BLaER1 (cell line): ENCODE data around the gene DRG2.

ENCODE experiments used
- H3K27ac ChIP-seq: shearing (Covaris generic); formaldehyde crosslinking; 2 replicates; pipeline ENCODE4 v1.8.1; 2022
- H3K27me3 ChIP-seq: shearing (Covaris generic); formaldehyde crosslinking; 2 replicates; pipeline ENCODE4 v1.8.1; 2022
- H3K36me3 ChIP-seq: shearing (Covaris generic); formaldehyde crosslinking; 2 replicates; pipeline ENCODE4 v1.8.1; 2022
- H3K4me1 ChIP-seq: shearing (Covaris generic); formaldehyde crosslinking; 2 replicates; pipeline ENCODE4 v1.8.1; 2022
- H3K4me2 ChIP-seq: shearing (Covaris generic); formaldehyde crosslinking; 2 replicates; pipeline ENCODE4 v1.8.1; 2022
- H3K4me3 ChIP-seq: shearing (Covaris generic); formaldehyde crosslinking; 2 replicates; pipeline ENCODE4 v1.8.1; 2022
- H3K9ac ChIP-seq: shearing (Covaris generic); formaldehyde crosslinking; 2 replicates; pipeline ENCODE4 v1.8.1; 2022
- H3K9me3 ChIP-seq: shearing (Covaris generic); formaldehyde crosslinking; 2 replicates; pipeline ENCODE4 v1.8.1; 2022
- H4K20me1 ChIP-seq: shearing (Covaris generic); formaldehyde crosslinking; 2 replicates; pipeline ENCODE4 v1.8.1; 2022
- Cebpa-rat ChIP-seq: shearing (Covaris generic); IDR thresholded peaks from 2 replicates; pipeline ENCODE4 v1.8.1; 2022

The DRG2 gene

DNA sequence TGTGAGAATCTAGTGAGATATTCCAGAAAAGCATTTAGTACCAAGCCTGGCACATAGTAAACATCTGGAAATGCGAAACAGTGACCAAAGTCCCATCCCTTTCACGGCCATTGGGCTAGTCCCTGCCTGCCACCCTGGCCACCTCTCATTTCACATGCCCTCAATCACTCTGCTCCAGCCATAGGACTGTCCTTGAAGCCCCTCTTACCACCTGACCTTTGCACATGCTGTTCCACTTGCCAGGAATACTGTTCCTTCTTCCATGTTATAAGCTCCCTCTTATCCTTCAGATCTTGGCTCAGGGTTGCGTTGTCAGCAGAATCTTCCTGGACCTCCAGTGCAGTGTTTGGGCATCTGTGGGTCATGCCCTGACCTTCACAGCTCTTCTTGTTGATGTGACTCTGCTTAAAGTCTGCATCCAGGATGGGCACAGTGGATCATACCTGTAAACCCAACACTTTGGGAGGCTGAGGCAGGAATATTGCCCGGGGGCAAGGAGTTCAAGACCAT, 22.9 kb downstream of the DRG2 start:
- H3K27ac ChIP-seq: no peak overlapping the region
- no peaks in the 10 kb centered on the region for H3K27me3 ChIP-seq
- peaks cover 8% of the 10 kb centered on the region for H3K36me3 ChIP-seq
- H3K4me2 ChIP-seq: no peak overlapping the region
- H4K20me1 ChIP-seq: no peaks in the 10 kb centered on the region
- H3K4me1 ChIP-seq: peaks cover 47% of the 10 kb centered on the region
- H3K9me3 ChIP-seq: no peaks in the 10 kb centered on the region
- no peak for TF ChIP-seq Cebpa-rat
- no peak overlapping the region for H3K4me3 ChIP-seq
- no peak overlapping the region for H3K9ac ChIP-seq

DNA sequence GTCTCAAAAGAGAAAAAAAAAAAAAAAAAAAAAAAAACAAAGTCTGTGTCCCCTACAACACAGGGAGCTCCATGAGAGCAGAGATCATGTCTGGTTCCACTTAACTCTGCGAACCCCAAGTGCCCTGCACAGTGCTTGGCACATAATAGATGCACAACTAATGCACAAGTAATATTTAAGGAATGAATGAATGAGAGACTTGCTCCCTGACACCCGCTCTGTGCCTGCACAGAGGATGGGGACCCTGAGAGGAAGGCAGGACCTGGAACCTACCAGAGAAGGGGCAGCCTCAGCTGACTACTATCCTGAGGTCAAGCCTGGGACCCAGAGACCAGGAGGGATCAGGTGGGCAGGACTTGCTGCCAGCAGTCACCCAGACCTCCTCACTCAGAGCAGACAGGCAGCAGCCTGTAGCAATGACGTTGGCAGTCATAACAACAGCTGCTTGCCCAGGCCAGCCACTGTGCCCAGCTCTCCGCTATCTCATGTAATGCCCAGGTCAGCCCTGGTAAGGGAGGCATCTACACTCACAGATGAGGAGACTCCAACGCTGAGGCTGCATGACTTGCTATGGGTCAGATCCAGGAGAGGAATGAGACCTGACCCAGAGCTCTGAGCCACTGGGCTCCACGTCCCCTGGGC, 23.7 kb downstream of the DRG2 start:
- Histone ChIP-seq H3K36me3 (peaks cover under 1% of the 10 kb centered on the region; the same call in 1 of the 2 replicates), H3K4me2 (no peak overlapping the region), H3K27ac (no peak overlapping the region), H3K9ac (no peak overlapping the region), H3K4me1 (peaks cover 40% of the 10 kb centered on the region), H3K9me3 (no peaks in the 10 kb centered on the region), H3K27me3 (no peaks in the 10 kb centered on the region), H4K20me1 (no peaks in the 10 kb centered on the region), H3K4me3 (no peak overlapping the region)
- TF ChIP-seq Cebpa-rat: no peak

DNA sequence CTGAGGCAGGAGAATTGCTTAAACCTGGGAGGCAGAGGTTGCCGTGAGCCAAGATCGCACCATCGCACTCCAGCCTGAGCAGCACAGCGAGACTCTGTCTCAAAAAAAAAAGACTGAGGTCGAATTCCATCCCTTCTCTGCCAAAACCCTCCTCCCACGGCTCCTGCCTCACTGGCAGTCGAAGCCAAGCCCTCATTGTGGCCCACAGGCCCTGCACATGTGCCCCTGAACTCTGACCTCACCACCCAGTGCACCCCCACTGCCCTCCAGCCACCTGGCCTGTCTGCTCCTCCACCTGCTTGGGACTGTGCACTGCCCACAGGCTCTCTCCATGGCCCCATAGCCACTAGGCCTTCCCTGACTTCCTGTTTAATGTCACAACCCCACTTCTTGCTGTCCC, 27.8 kb downstream of the DRG2 start:
- H3K4me2 ChIP-seq: no peak overlapping the region
- H3K9ac ChIP-seq: no peak overlapping the region
- no peaks in the 10 kb centered on the region for H3K27me3 ChIP-seq
- no peak for TF ChIP-seq Cebpa-rat
- no peaks in the 10 kb centered on the region for H4K20me1 ChIP-seq
- H3K4me3 ChIP-seq: no peak overlapping the region
- H3K9me3 ChIP-seq: peaks cover 23% of the 10 kb centered on the region
- H3K36me3 ChIP-seq: no peaks in the 10 kb centered on the region
- H3K4me1 ChIP-seq: peaks cover 18% of the 10 kb centered on the region
- H3K27ac ChIP-seq: no peak overlapping the region

DNA sequence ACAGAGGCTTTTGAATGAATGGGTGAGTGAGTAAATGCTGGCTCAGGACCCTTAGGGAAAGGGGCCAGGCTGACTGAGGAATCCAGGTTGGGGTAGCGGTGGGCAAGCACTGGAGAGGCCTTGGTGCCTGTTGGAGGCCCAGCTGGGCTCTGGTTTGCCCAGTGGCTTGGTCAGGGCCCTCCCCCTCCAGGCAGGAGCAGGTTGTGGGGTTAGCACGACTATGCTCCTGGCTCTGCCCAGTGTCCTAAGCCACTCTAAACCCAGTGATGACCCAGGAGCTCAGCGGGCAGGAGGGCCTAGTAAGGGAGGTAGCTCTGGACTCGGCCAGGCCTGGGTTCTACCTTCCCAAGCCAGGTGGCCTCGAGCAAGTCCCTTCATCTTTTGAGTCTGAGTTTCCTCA, 28.3 kb downstream of the DRG2 start:
- Histone ChIP-seq H3K9ac (no peak overlapping the region), H3K4me2 (no peak overlapping the region)
- no peak for TF ChIP-seq Cebpa-rat

DNA sequence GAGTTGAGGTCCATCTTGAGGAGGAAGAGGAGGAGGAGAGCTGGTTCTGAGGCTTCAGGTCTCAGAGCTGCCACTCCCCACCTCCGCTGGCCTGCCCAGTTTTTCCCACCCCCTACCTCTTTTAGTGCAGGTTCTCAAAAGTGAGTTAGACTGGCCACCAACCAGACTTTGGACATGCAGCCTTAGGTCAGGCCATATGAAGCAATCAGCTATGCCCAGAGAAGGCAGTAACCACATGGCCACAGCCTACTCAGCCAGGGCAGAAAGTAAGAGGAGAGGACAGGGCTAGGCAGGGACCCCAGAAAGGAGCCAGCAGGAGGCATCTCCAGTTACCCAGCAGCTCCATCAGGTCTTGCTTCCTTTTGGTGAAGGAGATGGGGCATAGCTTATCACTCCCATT, 29.8 kb downstream of the DRG2 start:
- H3K4me3 ChIP-seq: no peak overlapping the region
- H3K27ac ChIP-seq: no peak overlapping the region
- H3K4me1 ChIP-seq: peaks cover 18% of the 10 kb centered on the region
- H3K36me3 ChIP-seq: no peaks in the 10 kb centered on the region
- no peaks in the 10 kb centered on the region for H4K20me1 ChIP-seq
- H3K4me2 ChIP-seq: no peak overlapping the region
- no peak for TF ChIP-seq Cebpa-rat
- no peaks in the 10 kb centered on the region for H3K27me3 ChIP-seq
- H3K9ac ChIP-seq: no peak overlapping the region
- peaks cover 34% of the 10 kb centered on the region for H3K9me3 ChIP-seq

More for the DNA sequence above, 28.3 kb downstream of the DRG2 start:
- no peak overlapping the region for H3K27ac ChIP-seq
- peaks cover 18% of the 10 kb centered on the region for H3K4me1 ChIP-seq
- H3K9me3 ChIP-seq: peaks cover 28% of the 10 kb centered on the region
- H3K27me3 ChIP-seq: no peaks in the 10 kb centered on the region
- H3K4me3 ChIP-seq: no peak overlapping the region
- no peaks in the 10 kb centered on the region for H3K36me3 ChIP-seq
- no peaks in the 10 kb centered on the region for H4K20me1 ChIP-seq

DNA sequence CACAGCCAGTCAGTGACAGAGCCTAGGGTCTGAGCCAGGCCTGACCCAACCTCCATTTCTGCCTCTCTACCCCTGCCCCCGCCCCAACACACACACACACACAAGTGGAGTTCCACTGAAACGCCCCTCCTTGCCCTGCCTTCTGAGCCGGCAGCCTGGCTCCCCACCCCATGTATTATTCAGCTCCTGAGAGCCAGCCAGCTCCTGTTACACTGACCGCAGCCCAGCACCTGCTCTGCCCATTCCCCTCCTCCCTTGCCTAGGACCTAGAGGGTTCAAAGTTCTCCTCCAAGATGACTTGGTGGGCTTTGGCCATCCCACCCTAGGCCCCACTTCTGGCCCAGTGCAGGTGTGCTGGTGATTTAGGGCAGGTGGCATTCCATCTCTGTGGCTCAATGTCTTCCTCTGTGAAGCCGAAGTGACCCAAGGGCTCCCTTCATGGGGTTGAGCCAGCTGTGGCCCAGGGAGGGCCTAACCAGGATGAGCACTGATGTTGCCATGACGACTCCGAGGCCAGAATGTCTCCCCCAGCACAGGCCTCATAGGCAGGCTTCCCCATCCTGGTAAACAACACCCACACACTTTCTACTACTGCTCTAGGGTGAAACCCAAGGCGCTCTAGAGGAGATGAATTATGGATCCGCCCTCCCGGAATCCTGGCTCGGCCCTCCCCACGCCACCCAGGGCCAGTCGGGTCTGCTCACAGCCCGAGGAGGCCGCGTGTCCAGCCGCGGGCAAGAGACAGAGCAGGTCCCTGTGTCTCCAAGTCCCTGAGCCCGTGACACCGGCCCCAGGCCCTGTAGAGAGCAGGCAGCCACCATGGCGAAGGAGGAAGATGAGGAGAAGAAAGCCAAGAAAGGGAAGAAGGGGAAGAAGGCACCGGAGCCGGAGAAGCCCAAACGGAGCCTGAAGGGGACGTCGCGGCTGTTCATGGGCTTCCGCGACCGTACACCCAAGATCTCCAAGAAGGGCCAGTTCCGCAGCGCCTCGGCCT, 30.5 kb downstream of the DRG2 start:
- Histone ChIP-seq H3K27me3 (no peaks in the 10 kb centered on the region), H4K20me1 (no peaks in the 10 kb centered on the region), H3K9ac (no peak overlapping the region)

DNA sequence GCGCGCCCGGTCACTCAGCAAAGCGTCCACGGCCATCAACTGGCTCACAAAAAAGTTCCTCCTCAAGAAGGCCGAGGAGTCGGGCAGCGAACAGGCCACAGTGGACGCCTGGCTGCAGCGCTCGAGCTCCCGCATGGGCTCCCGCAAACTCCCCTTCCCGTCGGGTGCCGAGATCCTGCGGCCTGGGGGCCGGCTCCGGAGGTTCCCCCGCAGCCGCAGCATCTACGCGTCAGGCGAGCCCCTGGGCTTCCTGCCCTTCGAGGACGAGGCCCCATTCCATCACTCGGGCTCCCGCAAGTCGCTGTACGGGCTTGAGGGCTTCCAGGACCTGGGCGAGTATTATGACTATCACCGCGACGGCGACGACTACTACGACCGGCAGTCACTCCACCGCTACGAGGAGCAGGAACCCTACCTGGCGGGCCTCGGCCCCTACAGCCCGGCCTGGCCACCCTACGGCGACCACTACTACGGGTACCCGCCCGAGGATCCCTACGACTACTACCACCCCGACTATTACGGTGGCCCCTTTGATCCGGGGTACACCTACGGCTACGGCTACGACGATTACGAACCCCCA, 31.5 kb downstream of the DRG2 start:
- no peak overlapping the region for H3K4me3 ChIP-seq

More for the DNA sequence above, 30.5 kb downstream of the DRG2 start:
- peaks cover 34% of the 10 kb centered on the region for H3K9me3 ChIP-seq
- H3K27ac ChIP-seq: no peak overlapping the region
- H3K4me1 ChIP-seq: peaks cover 13% of the 10 kb centered on the region
- H3K36me3 ChIP-seq: no peaks in the 10 kb centered on the region
- no peak for TF ChIP-seq Cebpa-rat
- no peak overlapping the region for H3K4me2 ChIP-seq
- H3K4me3 ChIP-seq: no peak overlapping the region

DNA sequence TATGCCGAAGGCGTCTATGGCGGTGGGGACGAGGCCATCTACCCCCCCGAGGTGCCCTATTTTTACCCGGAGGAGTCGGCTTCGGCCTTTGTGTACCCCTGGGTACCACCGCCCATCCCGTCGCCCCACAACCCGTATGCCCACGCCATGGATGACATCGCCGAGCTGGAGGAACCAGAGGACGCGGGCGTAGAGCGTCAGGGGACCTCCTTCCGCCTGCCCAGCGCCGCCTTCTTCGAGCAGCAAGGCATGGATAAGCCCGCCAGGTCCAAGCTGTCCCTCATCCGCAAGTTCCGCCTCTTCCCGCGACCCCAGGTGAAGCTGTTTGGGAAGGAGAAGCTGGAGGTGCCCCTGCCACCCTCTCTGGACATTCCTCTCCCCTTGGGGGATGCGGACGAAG, 32.2 kb downstream of the DRG2 start:
- no peak overlapping the region for H3K4me3 ChIP-seq
- no peak overlapping the region for H3K4me2 ChIP-seq
- H3K27ac ChIP-seq: no peak overlapping the region
- no peaks in the 10 kb centered on the region for H3K4me1 ChIP-seq
- H4K20me1 ChIP-seq: no peaks in the 10 kb centered on the region
- H3K27me3 ChIP-seq: no peaks in the 10 kb centered on the region
- no peak for TF ChIP-seq Cebpa-rat
- no peaks in the 10 kb centered on the region for H3K36me3 ChIP-seq
- H3K9ac ChIP-seq: no peak overlapping the region
- peaks cover 34% of the 10 kb centered on the region for H3K9me3 ChIP-seq

More for the DNA sequence above, 31.5 kb downstream of the DRG2 start:
- Histone ChIP-seq H3K27ac (no peak overlapping the region), H3K9ac (no peak overlapping the region), H3K4me1 (peaks cover 4% of the 10 kb centered on the region), H3K36me3 (no peaks in the 10 kb centered on the region), H4K20me1 (no peaks in the 10 kb centered on the region), H3K27me3 (no peaks in the 10 kb centered on the region), H3K9me3 (peaks cover 34% of the 10 kb centered on the region), H3K4me2 (no peak overlapping the region)
- no peak for TF ChIP-seq Cebpa-rat

DNA sequence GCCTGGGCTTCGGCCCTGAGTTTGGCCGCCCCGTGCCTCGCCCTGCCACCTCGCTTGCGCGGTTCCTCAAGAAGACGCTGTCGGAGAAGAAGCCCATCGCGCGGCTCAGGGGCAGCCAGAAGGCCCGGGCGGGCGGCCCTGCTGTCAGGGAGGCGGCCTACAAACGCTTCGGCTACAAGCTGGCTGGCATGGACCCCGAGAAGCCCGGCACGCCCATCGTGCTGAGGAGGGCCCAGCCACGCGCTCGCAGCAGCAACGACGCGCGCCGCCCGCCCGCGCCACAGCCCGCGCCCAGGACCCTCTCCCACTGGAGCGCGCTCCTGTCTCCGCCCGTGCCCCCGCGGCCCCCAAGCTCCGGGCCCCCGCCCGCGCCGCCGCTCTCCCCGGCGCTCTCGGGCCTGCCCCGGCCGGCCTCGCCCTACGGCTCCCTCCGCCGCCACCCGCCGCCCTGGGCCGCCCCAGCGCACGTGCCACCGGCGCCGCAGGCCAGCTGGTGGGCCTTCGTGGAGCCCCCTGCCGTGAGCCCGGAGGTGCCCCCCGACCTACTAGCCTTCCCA, 32.8 kb downstream of the DRG2 start:
- H3K9me3 ChIP-seq: peaks cover 34% of the 10 kb centered on the region
- no peak overlapping the region for H3K4me2 ChIP-seq
- no peaks in the 10 kb centered on the region for H3K36me3 ChIP-seq
- H4K20me1 ChIP-seq: no peaks in the 10 kb centered on the region
- H3K27me3 ChIP-seq: no peaks in the 10 kb centered on the region
- no peak for TF ChIP-seq Cebpa-rat
- no peak overlapping the region for H3K9ac ChIP-seq
- H3K4me3 ChIP-seq: no peak overlapping the region
- no peak overlapping the region for H3K27ac ChIP-seq
- no peaks in the 10 kb centered on the region for H3K4me1 ChIP-seq
